Measurements from ENCODE around the gene INTS6L. TPM values are rescaled to one million over a fixed set of nuclear protein-coding genes. Genes with fewer than 3 reads are reported as not detected.

The INTS6L gene
- total RNA-seq, 2 donors from 2014 or later = 7.2 to 25.7 TPM

DNA sequence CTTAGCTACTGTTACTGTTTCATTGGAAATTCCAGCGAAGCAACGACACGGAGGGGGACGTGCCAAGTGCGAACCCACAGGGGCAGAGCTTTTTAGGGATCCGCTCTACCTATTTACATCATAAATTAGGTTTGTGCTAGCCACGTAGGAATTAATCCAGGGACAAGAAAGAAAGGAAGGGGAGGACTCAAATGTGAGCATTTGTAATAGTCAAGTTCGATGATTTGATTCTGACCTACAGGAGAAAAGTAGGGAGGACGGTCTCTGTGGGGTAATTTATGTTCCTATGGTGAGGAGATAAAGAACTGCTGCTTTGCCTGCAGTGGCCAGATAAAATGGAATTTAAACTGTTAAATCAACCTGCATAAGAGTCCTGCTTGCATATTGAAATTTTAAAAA lies 1.7 kb downstream of the INTS6L start:
- Histone ChIP-seq H3K36me3 (no peaks in the 10 kb centered on the region), H3K27ac (peak overlapping the region; percentile 62 to 68), H3K4me1 (replicated peaks) (no peaks in the 10 kb centered on the region), H3K4me3 (peak overlapping the region; percentile 31 to 51), H3K9me3 (no peaks in the 10 kb centered on the region), H3K27me3 (replicated peaks; ENCODE audit: insufficient read depth) (no peaks in the 10 kb centered on the region)
- intact Hi-C loops (cut with DNase I) = loop anchor here (10.0 kb wide), 1 partner anchor 463 kb away; the partner anchor contains the start of gene SLC9A6
- 0% methylated on average over 9 of the region's 9 CpGs for WGBS
- no peak for DNase-seq (ENCODE audit: low spot score)
- TF ChIP-seq POLR2A (IDR thresholded peaks at IDR 0.05) = no peak
- TF ChIP-seq, protein P1, sequence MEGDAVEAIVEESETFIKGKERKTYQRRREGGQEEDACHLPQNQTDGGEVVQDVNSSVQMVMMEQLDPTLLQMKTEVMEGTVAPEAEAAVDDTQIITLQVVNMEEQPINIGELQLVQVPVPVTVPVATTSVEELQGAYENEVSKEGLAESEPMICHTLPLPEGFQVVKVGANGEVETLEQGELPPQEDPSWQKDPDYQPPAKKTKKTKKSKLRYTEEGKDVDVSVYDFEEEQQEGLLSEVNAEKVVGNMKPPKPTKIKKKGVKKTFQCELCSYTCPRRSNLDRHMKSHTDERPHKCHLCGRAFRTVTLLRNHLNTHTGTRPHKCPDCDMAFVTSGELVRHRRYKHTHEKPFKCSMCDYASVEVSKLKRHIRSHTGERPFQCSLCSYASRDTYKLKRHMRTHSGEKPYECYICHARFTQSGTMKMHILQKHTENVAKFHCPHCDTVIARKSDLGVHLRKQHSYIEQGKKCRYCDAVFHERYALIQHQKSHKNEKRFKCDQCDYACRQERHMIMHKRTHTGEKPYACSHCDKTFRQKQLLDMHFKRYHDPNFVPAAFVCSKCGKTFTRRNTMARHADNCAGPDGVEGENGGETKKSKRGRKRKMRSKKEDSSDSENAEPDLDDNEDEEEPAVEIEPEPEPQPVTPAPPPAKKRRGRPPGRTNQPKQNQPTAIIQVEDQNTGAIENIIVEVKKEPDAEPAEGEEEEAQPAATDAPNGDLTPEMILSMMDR (IDR thresholded peaks at IDR 0.05) = no peak
- no peak for TF ChIP-seq POLR2AphosphoS5 (IDR thresholded peaks at IDR 0.05)

DNA sequence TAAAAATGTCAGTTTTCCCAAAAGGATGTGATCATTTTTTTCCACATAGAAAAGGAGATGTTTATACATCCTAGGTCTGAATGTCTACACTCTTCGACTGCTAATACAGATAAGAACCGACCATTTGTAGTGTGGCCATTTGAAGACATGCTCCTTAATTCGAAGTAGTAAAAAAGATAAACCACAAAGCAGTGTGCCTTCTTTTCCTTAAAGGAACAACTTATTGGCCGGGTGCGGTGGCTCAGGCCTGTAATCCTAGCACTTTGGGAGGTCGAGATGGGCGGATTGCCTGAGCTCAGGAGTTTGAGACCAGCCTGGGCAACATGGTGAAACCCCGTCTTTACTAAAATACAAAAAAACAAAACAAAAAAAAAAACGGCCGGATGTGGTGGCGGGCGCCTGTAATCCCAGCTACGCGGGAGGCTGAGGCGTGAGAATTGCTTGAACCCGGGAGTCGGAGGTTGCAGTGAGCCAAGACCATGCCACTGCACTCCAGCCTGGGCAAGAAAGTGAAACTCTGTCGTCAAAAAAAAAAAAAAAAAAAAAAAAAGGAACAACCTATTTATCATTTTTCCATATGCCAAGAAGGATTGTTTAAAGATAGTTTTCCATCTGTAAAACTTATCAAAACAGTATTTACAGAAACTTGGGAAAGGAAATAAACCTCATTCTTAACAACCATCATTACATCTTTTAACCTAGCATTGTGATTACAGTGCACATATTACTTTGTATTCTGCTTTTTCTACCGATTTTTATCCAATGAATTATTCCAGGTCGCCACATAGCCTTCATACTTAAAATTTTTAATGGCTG lies 2.6 kb downstream of the INTS6L start:
- DNase-seq (ENCODE audit: low spot score) = no peak
- H3K27me3 ChIP-seq (replicated peaks; ENCODE audit: insufficient read depth) = no peaks in the 10 kb centered on the region
- no peak overlapping the region for H3K4me3 ChIP-seq

DNA sequence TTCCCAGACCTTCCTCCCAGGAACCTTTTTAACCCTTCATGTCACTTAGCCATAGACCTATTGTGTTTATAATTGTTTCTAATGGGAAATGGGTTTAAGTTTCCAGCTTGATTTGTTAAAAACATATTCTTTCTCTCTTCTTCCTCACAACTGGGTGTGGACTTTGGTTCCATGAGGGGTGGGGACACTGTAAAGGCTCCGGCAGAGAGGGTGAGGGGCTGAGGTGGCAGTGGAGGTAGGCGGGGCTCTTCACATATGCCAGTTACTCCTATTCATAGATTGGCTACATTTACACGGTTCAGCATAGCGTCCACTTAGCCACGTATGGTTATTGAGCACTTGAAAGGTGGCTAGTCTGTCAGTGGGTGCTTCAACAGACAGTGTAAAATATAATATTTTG lies 7.8 kb downstream of the INTS6L start:
- no peaks in the 10 kb centered on the region for H3K4me1 ChIP-seq (replicated peaks)
- H3K27ac ChIP-seq = no peak overlapping the region
- TF ChIP-seq, protein P1 (IDR thresholded peaks at IDR 0.05) = no peak
- TF ChIP-seq POLR2A (IDR thresholded peaks at IDR 0.05) = no peak
- no peak for TF ChIP-seq POLR2AphosphoS5 (IDR thresholded peaks at IDR 0.05)
- H3K4me3 ChIP-seq = no peak overlapping the region
- no peaks in the 10 kb centered on the region for H3K9me3 ChIP-seq
- 89% methylated on average over 5 of the region's 5 CpGs for WGBS
- DNase-seq (ENCODE audit: low spot score) = no peak
- no peaks in the 10 kb centered on the region for H3K36me3 ChIP-seq
- intact Hi-C loops (cut with DNase I) = loop anchor here (10.0 kb wide), 1 partner anchor 457 kb away; the partner anchor contains the start of gene SLC9A6
- H3K27me3 ChIP-seq (replicated peaks; ENCODE audit: insufficient read depth) = no peaks in the 10 kb centered on the region

More for the DNA sequence above, 2.6 kb downstream of the INTS6L start:
- no peaks in the 10 kb centered on the region for H3K36me3 ChIP-seq
- intact Hi-C loops (cut with DNase I) = loop anchor here (10.0 kb wide), 1 partner anchor 462 kb away; the partner anchor contains the start of gene SLC9A6
- no peaks in the 10 kb centered on the region for H3K9me3 ChIP-seq
- 84% methylated on average over 19 of the region's 20 CpGs for WGBS
- H3K27ac ChIP-seq = no peak overlapping the region
- TF ChIP-seq, protein P1 (IDR thresholded peaks at IDR 0.05) = no peak
- TF ChIP-seq POLR2AphosphoS5 (IDR thresholded peaks at IDR 0.05) = no peak
- TF ChIP-seq POLR2A (IDR thresholded peaks at IDR 0.05) = no peak
- H3K4me1 ChIP-seq (replicated peaks) = no peaks in the 10 kb centered on the region

DNA sequence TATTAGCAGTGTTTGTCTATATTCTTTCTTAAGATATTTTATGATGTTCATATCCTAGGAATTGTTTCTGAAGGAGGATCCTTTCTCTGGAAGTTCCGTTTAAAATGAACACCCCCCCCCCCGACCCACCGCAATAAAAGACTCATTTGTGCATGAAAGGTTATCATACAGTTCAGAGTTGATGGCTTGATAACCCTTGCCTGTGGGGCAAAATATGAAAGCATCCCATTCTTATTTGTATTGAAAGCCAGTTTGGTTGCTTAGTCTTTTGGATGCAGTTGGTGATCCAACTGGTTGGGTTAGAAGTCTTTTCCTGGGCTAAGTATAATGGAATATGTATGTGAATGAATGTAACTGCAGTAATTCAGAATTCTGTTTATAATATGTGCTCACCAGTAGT lies 8.3 kb downstream of the INTS6L start:
- WGBS = 73% methylated on average over 3 of the region's 3 CpGs
- Histone ChIP-seq H3K4me1 (replicated peaks) (no peaks in the 10 kb centered on the region), H3K4me3 (no peak overlapping the region), H3K27me3 (replicated peaks; ENCODE audit: insufficient read depth) (no peaks in the 10 kb centered on the region), H3K9me3 (no peaks in the 10 kb centered on the region), H3K27ac (no peak overlapping the region), H3K36me3 (no peaks in the 10 kb centered on the region)
- DNase-seq (ENCODE audit: low spot score) = no peak
- TF ChIP-seq POLR2AphosphoS5 (IDR thresholded peaks at IDR 0.05) (no peak), POLR2A (IDR thresholded peaks at IDR 0.05) (no peak)
- TF ChIP-seq, protein P1 (IDR thresholded peaks at IDR 0.05) = no peak
- intact Hi-C loops (cut with DNase I) = loop anchor here (10.0 kb wide), 1 partner anchor 456 kb away; the partner anchor contains the start of gene SLC9A6
